ENCODE results near the gene HECTD4.
"Not testable (repeated sequence)": the region's sequence is repeated elsewhere in the genome, so short reads cannot be mapped to it uniquely, and the experiment has no call there.

HECTD4 gene

DNA sequence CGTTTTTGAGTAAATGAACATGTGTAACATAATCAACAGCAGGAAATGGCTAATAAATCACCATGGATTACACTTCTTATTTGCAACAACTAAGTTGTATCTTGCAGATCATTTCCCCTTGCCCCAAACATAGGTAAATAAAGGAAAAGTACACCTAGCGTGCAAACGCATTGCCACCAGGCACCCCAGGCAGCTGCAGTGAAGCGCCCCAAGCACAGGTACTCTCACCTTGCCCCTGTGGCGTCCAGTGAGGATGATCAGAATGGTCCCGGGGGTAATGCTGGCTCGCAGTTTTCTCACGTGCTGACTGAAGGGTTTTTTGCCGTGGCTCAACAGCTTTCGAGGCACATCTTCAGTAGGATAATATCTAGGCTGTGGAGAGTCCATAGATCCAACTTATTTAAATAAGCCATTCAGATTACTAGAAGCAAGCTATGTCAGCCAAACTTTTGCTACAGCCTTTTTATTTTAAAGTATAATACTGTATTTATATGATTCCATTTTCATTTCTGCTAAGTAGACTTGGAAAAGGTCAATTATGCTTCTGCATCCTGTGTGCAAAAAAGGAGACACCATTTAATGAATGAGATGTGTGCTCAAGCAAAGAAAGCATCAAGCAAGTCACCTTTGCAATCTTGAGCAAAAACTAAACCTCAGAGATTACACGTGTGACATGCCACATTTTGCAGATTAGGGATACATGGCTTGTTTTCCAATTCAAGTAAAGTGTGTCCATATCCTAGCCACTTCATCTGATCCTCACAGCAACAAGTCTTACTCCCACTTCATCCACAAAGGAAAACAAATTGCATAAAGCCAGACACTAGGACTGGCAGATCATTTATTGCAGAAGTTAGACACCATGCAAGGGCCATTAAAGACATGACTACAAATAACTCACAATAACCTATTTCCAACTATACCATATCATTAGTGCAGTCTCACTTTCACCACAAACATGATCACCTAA is 24.6 kb upstream of the HECTD4 start:
- DNase-seq: no peak

DNA sequence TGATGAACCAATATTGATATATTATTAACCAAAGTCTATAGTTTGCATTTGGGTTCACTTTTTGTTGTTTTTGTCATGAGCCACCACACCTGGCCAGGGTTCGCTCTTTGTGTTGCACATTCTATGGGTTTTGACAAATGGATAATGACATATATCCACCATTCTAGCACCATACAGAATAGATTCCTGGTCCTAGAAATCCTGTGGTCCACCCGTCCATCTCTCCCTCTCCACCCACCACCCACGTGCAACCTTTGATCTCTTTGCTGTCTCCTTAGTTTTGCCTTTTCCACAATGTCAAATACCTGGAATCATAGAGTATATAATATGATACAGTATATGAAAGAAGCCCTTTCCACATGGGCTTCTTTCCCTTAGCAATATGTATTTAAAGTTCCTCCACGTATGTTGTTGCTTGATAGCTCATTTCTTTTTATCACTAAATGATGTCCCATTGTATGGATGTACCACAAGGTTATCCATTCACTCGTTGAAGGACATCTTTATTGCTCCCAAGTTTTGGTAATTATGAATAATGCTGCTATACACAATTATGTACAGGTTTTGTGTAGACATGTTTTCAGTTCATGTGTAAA is 19.8 kb upstream of the HECTD4 start:
- DNase-seq: no peak

GRCh38 chr12:112401054-112401453 is 18.8 kb upstream of the HECTD4 start:
- DNase-seq: no peak

GRCh38 chr12:112393328-112393727 is 11.1 kb upstream of the HECTD4 start:
- no peak for DNase-seq

DNA sequence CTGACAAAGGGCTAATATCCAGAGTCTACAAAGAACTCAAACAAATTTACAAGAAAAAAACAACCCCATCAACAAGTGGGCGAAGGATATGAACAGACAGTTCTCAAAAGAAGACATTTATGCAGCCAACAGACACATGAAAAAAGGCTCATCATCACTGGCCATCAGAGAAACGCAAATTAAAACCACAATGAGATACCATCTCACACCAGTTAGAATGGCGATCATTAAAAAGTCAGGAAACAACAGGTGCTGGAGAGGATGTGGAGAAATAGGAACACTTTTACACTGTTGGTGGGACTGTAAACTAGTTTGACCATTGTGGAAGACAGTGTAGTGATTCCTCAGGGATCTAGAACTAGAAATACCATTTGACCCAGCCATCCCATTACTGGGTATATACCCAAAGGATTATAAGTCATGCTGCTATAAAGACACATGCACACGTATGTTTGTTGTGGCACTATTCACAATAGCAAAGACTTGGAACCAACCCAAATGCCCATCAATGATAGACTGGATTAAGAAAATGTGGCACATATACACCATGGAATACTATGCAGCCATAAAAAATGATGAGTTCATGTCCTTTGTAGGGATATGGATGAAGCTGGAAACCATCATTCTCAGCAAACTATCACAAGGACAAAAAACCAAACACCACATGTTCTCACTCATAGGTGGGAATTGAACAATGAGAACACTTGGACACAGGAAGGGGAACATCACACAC is 7.9 kb upstream of the HECTD4 start:
- DNase-seq: not testable (repeated sequence)

- DNase-seq: no peak
Measured at GRCh38 chr12:112389228-112389627, 7.0 kb upstream of the HECTD4 start.

DNA sequence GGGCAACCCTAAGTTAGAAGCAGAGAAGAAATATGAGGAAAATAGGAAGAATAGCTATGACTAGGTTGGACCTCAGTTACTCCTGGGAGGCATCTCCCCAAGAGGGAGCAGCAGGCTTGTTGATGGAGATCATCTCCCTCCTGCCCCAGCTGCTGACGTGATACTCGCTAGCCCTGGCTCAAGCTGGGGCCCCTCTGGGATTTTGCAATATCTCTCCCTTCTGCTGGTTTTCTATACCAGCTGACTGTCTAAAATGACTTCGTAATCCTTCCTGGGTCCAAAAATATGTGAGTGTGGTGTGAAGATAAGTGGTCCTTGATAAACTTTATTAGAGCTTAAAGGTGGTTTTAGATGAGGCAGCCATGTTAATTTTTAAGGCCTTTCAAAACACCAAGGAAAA is 4.5 kb upstream of the HECTD4 start:
- no peak for DNase-seq

GRCh38 chr12:112382866-112383265 is 635 bp upstream of the HECTD4 start:
- DNase-seq: no peak

DNA sequence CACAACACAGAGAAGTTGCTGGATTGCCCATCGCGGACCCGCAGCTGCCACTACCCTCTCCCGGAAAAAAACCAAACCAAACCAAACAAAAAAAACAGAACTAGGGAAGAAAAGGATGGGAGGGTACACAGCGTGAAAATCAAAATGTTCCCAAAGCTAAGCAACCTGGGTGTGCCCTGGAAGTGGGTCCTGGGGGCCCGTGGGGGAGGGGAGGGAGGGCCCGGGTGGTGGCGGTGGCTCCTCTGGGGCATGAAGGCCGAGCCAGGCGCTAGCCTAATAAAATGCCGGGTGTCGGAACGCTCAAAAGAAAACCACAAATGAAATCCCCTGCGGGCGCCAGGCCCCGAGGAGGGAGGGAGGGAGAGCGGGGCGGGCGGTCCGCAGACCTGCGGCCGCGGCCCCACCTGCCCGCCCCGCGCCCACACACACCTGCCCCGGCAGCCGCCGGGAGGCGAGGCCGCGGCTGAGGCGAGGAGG is 787 bp downstream of the HECTD4 start:
- no peak for DNase-seq

GRCh38 chr12:112380663-112381405 is 1.4 kb downstream of the HECTD4 start:
- DNase-seq: no peak

GRCh38 chr12:112375105-112375504 is 7.1 kb downstream of the HECTD4 start:
- DNase-seq: no peak

DNA sequence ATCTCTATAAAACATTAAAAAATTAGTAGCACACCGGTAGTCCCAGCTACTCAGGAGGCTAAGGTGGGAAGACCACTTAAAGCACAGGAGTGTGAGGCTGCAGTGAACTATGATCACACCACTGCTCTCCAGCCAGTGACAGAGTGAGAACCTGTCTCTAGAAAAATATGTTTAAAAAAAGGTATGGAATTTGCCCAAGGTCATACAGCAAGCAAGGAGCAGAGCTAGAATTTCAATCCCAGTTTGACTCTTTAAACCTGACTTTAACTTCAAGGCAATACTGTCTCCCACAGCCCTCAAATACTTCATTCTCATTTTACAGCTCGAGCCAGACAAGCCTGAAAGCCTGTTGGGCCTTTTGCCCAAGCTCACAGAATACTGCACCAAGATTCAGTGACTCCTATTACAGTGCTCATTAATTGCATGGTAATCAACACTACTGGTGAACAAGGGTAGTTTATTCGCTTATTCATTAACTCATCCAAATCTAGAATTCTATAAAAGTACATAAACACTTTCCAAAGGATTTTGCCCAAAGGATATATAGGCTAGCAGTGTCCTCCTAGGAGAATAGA is 8.0 kb downstream of the HECTD4 start:
- no peak for DNase-seq

DNA sequence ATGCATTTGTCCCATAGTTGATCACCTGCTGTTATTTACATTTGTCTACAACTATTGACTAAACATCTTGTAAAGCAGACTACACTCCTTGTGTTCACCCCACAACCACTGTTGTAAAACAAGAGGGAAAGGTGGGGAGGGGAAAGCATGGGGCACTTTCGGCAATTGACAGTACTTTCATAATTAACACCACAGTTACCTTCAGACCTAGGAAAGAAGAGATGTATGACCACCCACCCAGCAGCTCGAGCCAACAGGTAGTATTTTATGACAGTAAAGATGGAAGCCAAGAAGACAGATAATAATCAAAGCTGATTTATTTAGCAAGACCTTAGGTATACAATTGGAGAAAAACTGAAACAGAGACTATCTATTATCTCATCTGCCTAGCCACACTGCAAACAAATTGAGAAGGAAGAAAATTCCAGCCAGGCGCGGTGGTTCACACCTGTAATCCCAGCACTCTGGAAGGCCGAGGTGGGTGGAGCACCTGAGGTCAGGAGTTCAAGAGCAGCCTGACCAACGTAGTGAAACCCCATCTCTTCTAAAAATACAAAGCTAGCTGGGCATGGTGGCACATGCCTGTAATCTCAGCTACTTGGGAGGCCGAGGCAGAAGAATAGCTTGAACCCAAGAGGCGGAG is 11.2 kb downstream of the HECTD4 start:
- DNase-seq: no peak

- no peak for DNase-seq
Measured at GRCh38 chr12:112370199-112370598, 12.0 kb downstream of the HECTD4 start.

- no peak for DNase-seq
Measured at GRCh38 chr12:112368856-112369255, 13.4 kb downstream of the HECTD4 start.

GRCh38 chr12:112367965-112368364 is 14.3 kb downstream of the HECTD4 start:
- DNase-seq: no peak

DNA sequence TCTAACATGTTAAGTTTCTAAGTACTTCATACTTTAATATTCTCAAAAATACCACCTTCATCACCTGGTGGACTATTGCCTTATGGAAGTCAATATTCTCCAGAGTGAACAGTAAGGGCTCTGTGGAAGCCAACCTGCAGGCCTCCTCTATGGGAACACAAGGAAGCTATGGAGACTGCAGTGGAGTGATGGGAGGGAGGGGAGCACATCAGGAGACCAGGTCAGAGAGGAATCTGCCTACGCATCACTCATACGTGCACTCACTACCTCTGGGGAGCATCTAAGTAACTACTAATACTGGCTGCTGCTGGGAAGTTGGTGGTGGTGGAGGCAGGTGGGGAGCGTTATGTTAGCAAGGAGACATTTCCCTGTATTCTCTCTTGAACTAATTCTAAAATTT is 19.9 kb downstream of the HECTD4 start:
- DNase-seq: no peak

DNA sequence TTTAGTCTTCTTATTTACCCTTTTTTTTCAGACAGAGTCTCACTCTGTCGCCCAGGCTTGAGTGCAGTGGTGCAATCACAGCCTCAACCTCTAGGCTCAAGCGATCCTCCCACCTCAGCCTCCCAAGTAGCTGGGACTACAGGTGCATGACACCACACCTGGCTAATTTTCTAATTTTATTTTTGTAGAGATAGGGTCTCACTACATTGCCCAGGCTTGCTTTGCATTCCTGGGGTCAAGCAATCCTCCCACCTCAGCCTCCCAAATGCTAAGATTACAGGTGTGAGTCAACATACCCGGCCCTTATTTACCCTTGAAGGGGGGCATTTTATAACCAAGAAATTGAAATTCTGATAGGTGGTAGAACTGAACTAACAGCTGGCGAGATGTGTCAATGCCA is 21.0 kb downstream of the HECTD4 start:
- DNase-seq: no peak

- DNase-seq: no peak
Measured at GRCh38 chr12:112359290-112359689, 22.9 kb downstream of the HECTD4 start.

DNA sequence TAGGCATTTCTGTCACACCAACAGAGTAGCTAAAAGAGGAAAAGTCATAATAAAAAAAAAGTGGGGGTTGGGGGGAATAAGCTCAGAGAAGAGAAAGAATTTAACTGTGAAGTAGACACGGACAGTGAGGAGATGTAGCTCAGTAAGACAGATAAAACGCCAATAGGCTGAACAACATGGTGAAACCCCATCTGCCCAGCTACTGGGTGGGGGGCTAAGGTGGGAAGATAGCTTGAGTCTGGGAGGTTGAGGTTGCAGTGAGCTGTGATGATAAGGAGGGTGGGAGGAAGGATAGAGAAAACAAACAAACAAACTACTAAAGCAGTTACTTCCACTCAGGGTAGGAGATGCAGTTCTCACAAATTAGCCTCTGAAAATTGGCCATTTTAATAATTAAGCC is 25.0 kb downstream of the HECTD4 start:
- DNase-seq: no peak

- no peak for DNase-seq
Measured at GRCh38 chr12:112354399-112354798, 27.8 kb downstream of the HECTD4 start.

- DNase-seq: no peak
Measured at GRCh38 chr12:112353393-112353792, 28.8 kb downstream of the HECTD4 start.
